IMR-90 (cell line): ENCODE measurements around the gene NPTX1. TPM values are rescaled to one million over a fixed set of nuclear protein-coding genes. Genes with fewer than 3 reads are reported as not detected.

ENCODE experiments used
- ATAC-seq: fragments of 200-7000 bp; cut with Tn5 transposase; 2 replicates; pipeline ENCODE4 v1.9.1; 2020; ENCODE audit warnings: low read depth, mild to moderate bottlenecking, moderate library complexity
- BruUV-seq: library from RNA; stranded (reverse); fragments of 400-500 nt; replicated peaks from 2 replicates; lab custom pipeline; 2021; lab: Mats Ljungman, UMichigan
- CTCF ChIA-PET: fragments of 300-600 bp; formaldehyde crosslinking; extraction: SDS; loops from one replicate; lab custom pipeline; 2021; ENCODE audit warnings: antibody characterized with exemption; lab: Yijun Ruan, JAX
- POLR2A ChIA-PET: fragments of 300-600 bp; sonication (Branson Sonifier 250); formaldehyde crosslinking; loops from one replicate; lab custom pipeline; 2022; ENCODE audit warnings: antibody characterized with exemption; ENCODE audit not compliant: unreplicated experiment; lab: Charles Lee
- DNase-seq: peaks from one replicate; pipeline ENCODE4 v3.0.0; 2013
- H2AFZ ChIP-seq: replicated peaks from 2 replicates; pipeline ENCODE3; 2013; ENCODE audit warnings: low read length, mild to moderate bottlenecking; ENCODE audit not compliant: poor library complexity
- H2AK5ac ChIP-seq: 2 replicates; pipeline ENCODE4 v1.6.1; 2013; ENCODE audit warnings: low read depth, low read length, inconsistent platforms
- H2AK9ac ChIP-seq: replicated peaks from 2 replicates; pipeline ENCODE3; 2013; ENCODE audit warnings: mild to moderate bottlenecking, low read depth, low read length, moderate library complexity; ENCODE audit not compliant: poor library complexity
- H2BK120ac ChIP-seq: 2 replicates; pipeline ENCODE4 v1.6.1; 2013; ENCODE audit warnings: low read depth, low read length, inconsistent platforms
- H2BK15ac ChIP-seq: 3 replicates; pipeline ENCODE4 v1.6.1; 2013; ENCODE audit warnings: low read depth, low read length, inconsistent platforms
- H2BK20ac ChIP-seq: 2 replicates; pipeline ENCODE4 v1.6.1; 2013; ENCODE audit warnings: low read depth, mild to moderate bottlenecking, inconsistent platforms, low read length, moderate library complexity
- H2BK5ac ChIP-seq: 2 replicates; pipeline ENCODE4 v1.6.1; 2013; ENCODE audit warnings: mild to moderate bottlenecking, low read depth, low read length, inconsistent platforms; ENCODE audit not compliant: poor library complexity, severe bottlenecking
- H3K14ac ChIP-seq: replicated peaks from 2 replicates; pipeline ENCODE4 v1.6.1; 2013; ENCODE audit warnings: low read depth, low read length, inconsistent platforms
- H3K18ac ChIP-seq: 2 replicates; pipeline ENCODE4 v1.6.1; 2013; ENCODE audit warnings: low read depth, low read length, control low read depth
- H3K23ac ChIP-seq: 2 replicates; pipeline ENCODE4 v1.6.1; 2013; ENCODE audit warnings: low read depth, low read length, inconsistent platforms
- H3K27ac ChIP-seq: 2 replicates; pipeline ENCODE4 v1.5.1; 2013; ENCODE audit warnings: mild to moderate bottlenecking, control low read depth, low read length; ENCODE audit not compliant: insufficient read depth
- H3K27me3 ChIP-seq: 2 replicates; pipeline ENCODE4 v1.6.1; 2013; ENCODE audit warnings: low read length; ENCODE audit not compliant: control insufficient read depth, insufficient read depth
- H3K36me3 ChIP-seq: 2 replicates; pipeline ENCODE4 v1.6.1; 2013; ENCODE audit warnings: low read length, mixed read lengths; ENCODE audit not compliant: control insufficient read depth, insufficient read depth
- H3K4ac ChIP-seq: 2 replicates; pipeline ENCODE4 v1.6.1; 2013; ENCODE audit warnings: low read depth, low read length, inconsistent platforms
- H3K4me1 ChIP-seq: 2 replicates; pipeline ENCODE4 v1.6.1; 2013; ENCODE audit warnings: low read length, mixed read lengths; ENCODE audit not compliant: control insufficient read depth, insufficient read depth
- H3K4me2 ChIP-seq: 2 replicates; pipeline ENCODE4 v1.6.1; 2013; ENCODE audit warnings: low read depth, mild to moderate bottlenecking, control low read depth, low read length, moderate library complexity
- H3K4me3 ChIP-seq: 2 replicates; pipeline ENCODE4 v1.5.1; 2013; ENCODE audit warnings: low read depth, mild to moderate bottlenecking, control low read depth, low read length, moderate library complexity; ENCODE audit not compliant: insufficient read depth
- H3K56ac ChIP-seq: 2 replicates; pipeline ENCODE4 v1.6.1; 2013; ENCODE audit warnings: low read length, inconsistent platforms; ENCODE audit not compliant: insufficient read depth; ENCODE audit errors: extremely low read depth
- H3K79me1 ChIP-seq, 2 experiments: 2 replicates each; pipeline ENCODE4 v1.6.1; 2013; ENCODE audit warnings: low read length in 2 of 2, inconsistent platforms in 1 of 2, low read depth in 1 of 2
- H3K9ac ChIP-seq: 2 replicates; pipeline ENCODE4 v1.6.1; 2013; ENCODE audit warnings: low read depth, low read length, control low read depth
- H3K9me1 ChIP-seq: 2 replicates; pipeline ENCODE4 v1.6.1; 2013; ENCODE audit warnings: low read length, inconsistent platforms; ENCODE audit not compliant: insufficient read depth
- H3K9me3 ChIP-seq: 2 replicates; pipeline ENCODE4 v1.6.1; 2013; ENCODE audit warnings: low read length; ENCODE audit not compliant: control insufficient read depth, insufficient read depth
- H4K20me1 ChIP-seq: 2 replicates; pipeline ENCODE4 v1.6.1; 2013; ENCODE audit warnings: low read length, inconsistent platforms; ENCODE audit not compliant: insufficient read depth
- H4K5ac ChIP-seq: 2 replicates; pipeline ENCODE4 v1.6.1; 2013; ENCODE audit warnings: mild to moderate bottlenecking, low read depth, low read length, control low read depth
- H4K8ac ChIP-seq, 2 experiments: 2 replicates each; pipeline ENCODE4 v1.6.1; 2013; ENCODE audit warnings: low read depth in 2 of 2, low read length in 2 of 2, control low read depth in 1 of 2, inconsistent platforms in 1 of 2
- H4K91ac ChIP-seq: 2 replicates; pipeline ENCODE4 v1.6.1; 2013; ENCODE audit warnings: low read depth, low read length, inconsistent platforms; ENCODE audit not compliant: insufficient read depth
- BHLHE40 ChIP-seq: fragments of 150-350 bp; IDR thresholded peaks from 2 replicates; pipeline ENCODE4 v1.6.1; 2016; ENCODE audit warnings: mild to moderate bottlenecking, low read depth, low read length
- CEBPB ChIP-seq: IDR thresholded peaks from 2 replicates; pipeline ENCODE4 v1.6.1; 2012; ENCODE audit warnings: low read depth, low read length, improper control_type of control experiment
- CHD1 ChIP-seq: IDR thresholded peaks from 2 replicates; pipeline ENCODE4 v1.6.1; 2012; ENCODE audit warnings: low read depth, low read length, improper control_type of control experiment
- CTCF ChIP-seq: conservative IDR thresholded peaks from 2 replicates; pipeline ENCODE4 v1.5.1; 2012; ENCODE audit warnings: mild to moderate bottlenecking, low read depth, low read length, improper control_type of control experiment
- MAFK ChIP-seq: IDR thresholded peaks from 2 replicates; pipeline ENCODE4 v1.6.1; 2012; ENCODE audit warnings: low read depth, low read length, improper control_type of control experiment
- MAZ ChIP-seq: IDR thresholded peaks from 2 replicates; pipeline ENCODE4 v1.6.1; 2012; ENCODE audit warnings: low read depth, mild to moderate bottlenecking, low read length, improper control_type of control experiment, moderate library complexity, borderline replicate concordance
- NFE2L2 ChIP-seq: fragments of 150-350 bp; IDR thresholded peaks from 2 replicates; pipeline ENCODE4 v1.6.1; 2016; ENCODE audit warnings: low read depth, mild to moderate bottlenecking, low read length
- POLR2A ChIP-seq: IDR thresholded peaks from 2 replicates; pipeline ENCODE4 v1.6.1; 2012; ENCODE audit warnings: mild to moderate bottlenecking, low read depth, low read length
- RAD21 ChIP-seq: IDR thresholded peaks from 2 replicates; pipeline ENCODE4 v1.6.1; 2012; ENCODE audit warnings: low read length, improper control_type of control experiment
- RCOR1 ChIP-seq: IDR thresholded peaks from 2 replicates; pipeline ENCODE4 v1.6.1; 2012; ENCODE audit warnings: mild to moderate bottlenecking, low read length, improper control_type of control experiment; ENCODE audit not compliant: insufficient replicate concordance
- SMC3 ChIP-seq: fragments of 150-350 bp; IDR thresholded peaks from 2 replicates; pipeline ENCODE4 v1.6.1; 2016; ENCODE audit warnings: low read depth, mild to moderate bottlenecking, antibody characterized with exemption, low read length, moderate library complexity
- WGBS, 2 experiments: methylation state at CpG; one replicate each; pipeline versions ENCODE4 v1.1.5 to v1.1.7; 2013; ENCODE audit warnings: missing lambda C conversion rate in 2 of 2; ENCODE audit not compliant: insufficient read length in 1 of 2; ENCODE audit errors: extremely low coverage in 2 of 2; 5-methylcytosine and 5-hydroxymethylcytosine counted together
- dilution Hi-C: fragments of 300-500 bp; cut with HindIII; formaldehyde crosslinking; loops from one replicate; pipeline ENCODE4 v1.14.3; 2018; ENCODE audit warnings: low sequenced_read_pairs; ENCODE audit not compliant: unreplicated experiment
- in situ Hi-C: fragments of 300-500 bp; cut with MboI; formaldehyde crosslinking; loops from 3 replicates; pipeline ENCODE4 v1.14.3; 2019; ENCODE audit warnings: low sequenced_read_pairs, inconsistent platforms, mixed read lengths
- intact Hi-C: fragments of 100-400 bp; cut with micrococcal nuclease; formaldehyde crosslinking; loops from 2 replicates; pipeline ENCODE4 v1.10.0; 2022
- polyA plus RNA-seq, 3 experiments: library from polyadenylated mRNA; depleted of rRNA; stranded (reverse); fragments of >200 nt; gene quantifications; 2 replicates each; pipeline ENCODE4 v1.2.3, GENCODE V29; 2012; ENCODE audit warnings: low replicate concordance in 1 of 3
- total RNA-seq: library from RNA; depleted of rRNA; stranded (reverse); fragments of >200 nt; gene quantifications from 2 replicates; pipeline ENCODE4 v1.2.3, GENCODE V29; 2012
- TF ChIP-seq, protein P1 (sequence below): fragments of 150-350 bp; IDR thresholded peaks from 2 replicates; pipeline ENCODE4 v1.6.1; 2017; ENCODE audit warnings: mild to moderate bottlenecking, antibody characterized with exemption, low read length, low read depth

The NPTX1 gene
- total and polyA plus RNA-seq, 2 of the 4 experiments (the other 2 are of a cell fraction): 20.8 to 39.5 TPM

- H3K4me1 ChIP-seq: no peaks in the 10 kb centered on the region
- H3K18ac ChIP-seq: no peak overlapping the region
- no peaks in the 10 kb centered on the region for H3K27me3 ChIP-seq
- H3K56ac ChIP-seq: no peak overlapping the region
- 44% methylated on average over 5 of the region's 24 CpGs; no CpG with 5 or more reads in 1 of the 2 experiments for WGBS, 2 experiments
- H2AK9ac ChIP-seq: peak overlapping the region; percentile 87
- H3K23ac ChIP-seq: no peak overlapping the region
- H2BK120ac ChIP-seq: 0 out of 2 replicates have a peak overlapping the region, but pooled peaks have one; percentile 16
- H4K8ac ChIP-seq: no peak overlapping the region
- H3K4ac ChIP-seq: no peak overlapping the region
- H4K20me1 ChIP-seq: peaks cover 7% of the 10 kb centered on the region
- DNase-seq: peak; percentile 50
- no peaks in the 10 kb centered on the region for H3K9me3 ChIP-seq
- H2BK15ac ChIP-seq: no peak overlapping the region
- in situ Hi-C loops (loop anchor here (5.0 to 10.0 kb wide), 2 partner anchors 448 to 556 kb away; no protein-coding TSS in a partner anchor), intact Hi-C loops (loop anchor here (1.0 to 5.0 kb wide), 5 partner anchors 46 to 554 kb away; no protein-coding TSS in a partner anchor), dilution Hi-C loops (no loop called here)
- CTCF ChIA-PET: interaction anchor here (0.6 to 1.0 kb wide), 5 partner anchors 12 to 671 kb away, joined by 3 to 5 read pairs (median 3); partner anchors contain the start of gene ENDOV
- H4K5ac ChIP-seq: no peak overlapping the region
- POLR2A ChIA-PET: no interaction called here
- H3K4me2 ChIP-seq: no peak overlapping the region
- no peak overlapping the region for H2BK5ac ChIP-seq
- ATAC-seq: peak; percentile 98
- TF ChIP-seq CEBPB (no peak), RCOR1 (no peak), CTCF (peak; percentile 94), RAD21 (peak; percentile 99), NFE2L2 (no peak), CHD1 (0 out of 2 replicates have a peak, but pooled peaks have one; percentile 45), POLR2A (peak; percentile 55; the same call in 1 of the 2 replicates), BHLHE40 (no peak), MAZ (peak; percentile 51; the same call in 1 of the 2 replicates), SMC3 (peak; percentile 96), MAFK (no peak)
- TF ChIP-seq, protein P1, sequence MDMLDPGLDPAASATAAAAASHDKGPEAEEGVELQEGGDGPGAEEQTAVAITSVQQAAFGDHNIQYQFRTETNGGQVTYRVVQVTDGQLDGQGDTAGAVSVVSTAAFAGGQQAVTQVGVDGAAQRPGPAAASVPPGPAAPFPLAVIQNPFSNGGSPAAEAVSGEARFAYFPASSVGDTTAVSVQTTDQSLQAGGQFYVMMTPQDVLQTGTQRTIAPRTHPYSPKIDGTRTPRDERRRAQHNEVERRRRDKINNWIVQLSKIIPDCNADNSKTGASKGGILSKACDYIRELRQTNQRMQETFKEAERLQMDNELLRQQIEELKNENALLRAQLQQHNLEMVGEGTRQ: no peak
- H3K27ac ChIP-seq: no peak overlapping the region
- no peak overlapping the region for H4K91ac ChIP-seq
- no peaks in the 10 kb centered on the region; a peak in 1 of 4 replicates for H3K79me1 ChIP-seq
- H3K9ac ChIP-seq: no peak overlapping the region
- peak overlapping the region; percentile 61 for H2AFZ ChIP-seq
- peaks cover 13% of the 10 kb centered on the region; the same call in 1 of the 2 replicates for H3K36me3 ChIP-seq
- no peak overlapping the region for H3K4me3 ChIP-seq
- H2AK5ac ChIP-seq: 0 out of 2 replicates have a peak overlapping the region, but pooled peaks have one; percentile 29
- H3K14ac ChIP-seq: no peak overlapping the region
- no peak overlapping the region for H2BK20ac ChIP-seq
- no TSS peak for BruUV-seq
- H3K9me1 ChIP-seq: no peaks in the 10 kb centered on the region
Observed at GRCh38 chr17:80426671-80427326, 49.6 kb downstream of the NPTX1 start.
